SU-DHL-6 (cell line): ENCODE results near the gene CDYL2.
"Not testable (repeated sequence)": the region's sequence is repeated elsewhere in the genome, so short reads cannot be mapped to it uniquely, and the experiment has no call there.

Experiments used
- H2AFZ ChIP-seq: fragments of 200-600 bp; sonication (generic); 2 replicates; pipeline ENCODE4 v1.6.1; 2014; ENCODE audit warnings: low read depth, mild to moderate bottlenecking, moderate library complexity, mixed read lengths, antibody characterized with exemption, low read length; ENCODE audit not compliant: severe bottlenecking
- H3F3A ChIP-seq: fragments of 200-600 bp; shearing (Covaris generic); 2 replicates; pipeline ENCODE4 v1.6.0; 2016; ENCODE audit warnings: antibody characterized with exemption, mild to moderate bottlenecking; ENCODE audit not compliant: insufficient read depth
- H3K27ac ChIP-seq: fragments of 200-600 bp; sonication (generic); 2 replicates; pipeline ENCODE4 v1.5.1; 2016; ENCODE audit warnings: low read depth, mild to moderate bottlenecking, low read length, moderate library complexity, mixed read lengths
- H3K27me3 ChIP-seq: fragments of 200-600 bp; sonication (generic), shearing (Covaris generic); 2 replicates; pipeline ENCODE4 v1.6.0; 2014; ENCODE audit warnings: mild to moderate bottlenecking, low read length
- H3K36me3 ChIP-seq: fragments of 200-600 bp; sonication (generic); 2 replicates; pipeline ENCODE4 v1.6.1; 2014; ENCODE audit warnings: mild to moderate bottlenecking, low read length, mixed read lengths
- H3K4me2 ChIP-seq: fragments of 300-600, 200-600 bp; shearing (Covaris generic), sonication (generic); 2 replicates; pipeline ENCODE4 v1.6.0; 2014; ENCODE audit warnings: low read length, low read depth, mild to moderate bottlenecking; ENCODE audit not compliant: poor library complexity, severe bottlenecking
- H3K4me3 ChIP-seq: fragments of 200-600 bp; sonication (generic); 2 replicates; pipeline ENCODE4 v1.5.1; 2014; ENCODE audit warnings: antibody characterized with exemption, low read length, mild to moderate bottlenecking, mixed read lengths; ENCODE audit not compliant: insufficient read depth, poor library complexity, severe bottlenecking
- H3K79me2 ChIP-seq: fragments of 200-600 bp; sonication (generic); 2 replicates; pipeline ENCODE4 v1.6.1; 2014; ENCODE audit warnings: mild to moderate bottlenecking, low read length, moderate library complexity; ENCODE audit not compliant: insufficient read depth
- H3K9ac ChIP-seq: fragments of 200-600 bp; sonication (generic); 2 replicates; pipeline ENCODE4 v1.7.0; 2014; ENCODE audit warnings: mild to moderate bottlenecking, low read length
- H3K9me2 ChIP-seq: fragments of 200-600 bp; sonication (generic); replicated peaks from 2 replicates; pipeline ENCODE4 v1.6.1; 2014; ENCODE audit warnings: low read length; ENCODE audit not compliant: insufficient read depth
- H3K9me3 ChIP-seq: fragments of 200-600 bp; sonication (generic); 2 replicates; pipeline ENCODE4 v1.6.1; 2014; ENCODE audit warnings: low read length, mixed read lengths; ENCODE audit not compliant: insufficient read depth
- H4K20me1 ChIP-seq: fragments of 200-600 bp; sonication (generic); 2 replicates; pipeline ENCODE4 v1.6.1; 2014; ENCODE audit warnings: low read depth, mild to moderate bottlenecking, antibody characterized with exemption, low read length, moderate library complexity, mixed read lengths
- CTCF ChIP-seq: fragments of 200-600 bp; sonication (generic); IDR thresholded peaks from one replicate; pipeline ENCODE4 v1.5.1; 2017; ENCODE audit warnings: antibody characterized with exemption, mild to moderate bottlenecking, low read length, moderate library complexity; ENCODE audit not compliant: insufficient read depth, poor library complexity, severe bottlenecking
- EZH2phosphoT487 ChIP-seq: fragments of 200-600 bp; sonication (generic), shearing (Covaris generic); conservative IDR thresholded peaks from 2 replicates; pipeline ENCODE4 v1.6.1; 2018; ENCODE audit warnings: mild to moderate bottlenecking, antibody characterized with exemption, low read length, moderate library complexity, mixed read lengths

Gene CDYL2

GRCh38 chr16:80654094-80654862 is 150.1 kb downstream of the CDYL2 start:
- no peaks in the 10 kb centered on the region for H3K27me3 ChIP-seq
- H2AFZ ChIP-seq: no peak overlapping the region
- H3K79me2 ChIP-seq: no peaks in the 10 kb centered on the region
- H3K9me3 ChIP-seq: no peaks in the 10 kb centered on the region
- TF ChIP-seq EZH2phosphoT487 (no peak), CTCF (no peak)
- H3K4me3 ChIP-seq: no peak overlapping the region
- H3K4me2 ChIP-seq: no peak overlapping the region
- no peaks in the 10 kb centered on the region for H3K9me2 ChIP-seq
- no peaks in the 10 kb centered on the region for H4K20me1 ChIP-seq
- no peaks in the 10 kb centered on the region for H3K36me3 ChIP-seq
- H3K9ac ChIP-seq: no peak overlapping the region
- no peaks in the 10 kb centered on the region for H3F3A ChIP-seq
- no peak overlapping the region for H3K27ac ChIP-seq

- Histone ChIP-seq H3K4me2 (no peak overlapping the region), H3K9me2 (no peaks in the 10 kb centered on the region), H3K9ac (no peak overlapping the region), H3F3A (no peaks in the 10 kb centered on the region), H3K36me3 (no peaks in the 10 kb centered on the region), H4K20me1 (no peaks in the 10 kb centered on the region), H3K27ac (no peak overlapping the region), H3K79me2 (no peaks in the 10 kb centered on the region), H2AFZ (no peak overlapping the region), H3K27me3 (no peaks in the 10 kb centered on the region), H3K4me3 (no peak overlapping the region), H3K9me3 (no peaks in the 10 kb centered on the region)
- TF ChIP-seq EZH2phosphoT487 (no peak), CTCF (no peak)
Observed at GRCh38 chr16:80652441-80652840, 152.0 kb downstream of the CDYL2 start.

GRCh38 chr16:80650281-80650680 is 154.1 kb downstream of the CDYL2 start:
- H3K9ac ChIP-seq, H3K27ac ChIP-seq, H3K9me3 ChIP-seq: not testable (repeated sequence)

GRCh38 chr16:80640316-80640715 is 164.1 kb downstream of the CDYL2 start:
- no peaks in the 10 kb centered on the region for H3K27me3 ChIP-seq
- no peak overlapping the region for H3K4me3 ChIP-seq
- H2AFZ ChIP-seq: no peak overlapping the region
- H3K36me3 ChIP-seq: no peaks in the 10 kb centered on the region
- no peak overlapping the region for H3K27ac ChIP-seq
- no peaks in the 10 kb centered on the region for H3F3A ChIP-seq
- TF ChIP-seq CTCF: no peak
- no peak for TF ChIP-seq EZH2phosphoT487
- H3K4me2 ChIP-seq: no peak overlapping the region
- no peaks in the 10 kb centered on the region for H4K20me1 ChIP-seq
- no peaks in the 10 kb centered on the region for H3K9me2 ChIP-seq
- no peaks in the 10 kb centered on the region for H3K79me2 ChIP-seq
- H3K9ac ChIP-seq: no peak overlapping the region
- no peaks in the 10 kb centered on the region for H3K9me3 ChIP-seq

More at GRCh38 chr16:80650281-80650680, 154.1 kb downstream of the CDYL2 start:
- not testable (repeated sequence) for H3K4me3 ChIP-seq, H2AFZ ChIP-seq, H3K79me2 ChIP-seq, H3K27me3 ChIP-seq, H3K36me3 ChIP-seq, H3F3A ChIP-seq, H3K4me2 ChIP-seq, H4K20me1 ChIP-seq, H3K9me2 ChIP-seq
